ENCODE results near the gene BLNK. TPM values are rescaled to one million over a fixed set of nuclear protein-coding genes. Genes with fewer than 3 reads are reported as not detected.

The BLNK gene
- total RNA-seq, 1 donor: 0.36 TPM

GRCh38 chr10:96270571-96270970 is 798 bp downstream of the BLNK start:
- Histone ChIP-seq H3K9me3 (ENCODE audit: low read depth, low read length) (no peaks in the 10 kb centered on the region), H2AFZ (ENCODE audit: low read length) (no peak overlapping the region), H3K4me1 (ENCODE audit: insufficient read depth, low read length) (no peaks in the 10 kb centered on the region), H3K36me3 (ENCODE audit: insufficient read depth, low read length) (no peaks in the 10 kb centered on the region), H3K79me2 (ENCODE audit: insufficient read depth, low read length) (no peaks in the 10 kb centered on the region), H3K27ac (ENCODE audit: low read depth, low read length) (no peak overlapping the region), H3K4me3 (ENCODE audit: insufficient read depth, low read length) (no peak overlapping the region), H4K20me1 (ENCODE audit: insufficient read depth, low read length) (no peaks in the 10 kb centered on the region), H3K4me2 (ENCODE audit: insufficient read depth, low read length) (no peak overlapping the region), H3K27me3 (ENCODE audit: insufficient read depth, low read length) (no peaks in the 10 kb centered on the region)
- TF ChIP-seq CTCF (IDR thresholded peaks at IDR 0.05; ENCODE audit: extremely low read depth, low read depth, low read length): no peak
- no peak for DNase-seq (ENCODE audit: insufficient read length, low spot score, missing footprints)

GRCh38 chr10:96269438-96270300 is 1.7 kb downstream of the BLNK start:
- no peak overlapping the region for H3K4me3 ChIP-seq (ENCODE audit: insufficient read depth, low read length)
- H3K79me2 ChIP-seq (ENCODE audit: insufficient read depth, low read length): no peaks in the 10 kb centered on the region
- no peaks in the 10 kb centered on the region for H4K20me1 ChIP-seq (ENCODE audit: insufficient read depth, low read length)
- H3K9me3 ChIP-seq (ENCODE audit: low read depth, low read length): no peaks in the 10 kb centered on the region
- H2AFZ ChIP-seq (ENCODE audit: low read length): no peak overlapping the region
- TF ChIP-seq CTCF (IDR thresholded peaks at IDR 0.05; ENCODE audit: extremely low read depth, low read depth, low read length): no peak
- H3K27me3 ChIP-seq (ENCODE audit: insufficient read depth, low read length): no peaks in the 10 kb centered on the region
- no peaks in the 10 kb centered on the region for H3K36me3 ChIP-seq (ENCODE audit: insufficient read depth, low read length)
- no peaks in the 10 kb centered on the region for H3K4me1 ChIP-seq (ENCODE audit: insufficient read depth, low read length)
- no peak overlapping the region for H3K27ac ChIP-seq (ENCODE audit: low read depth, low read length)
- no peak for DNase-seq (ENCODE audit: insufficient read length, low spot score, missing footprints)
- no peak overlapping the region for H3K4me2 ChIP-seq (ENCODE audit: insufficient read depth, low read length)

- Histone ChIP-seq H4K20me1 (ENCODE audit: insufficient read depth, low read length) (no peaks in the 10 kb centered on the region), H3K79me2 (ENCODE audit: insufficient read depth, low read length) (no peaks in the 10 kb centered on the region), H3K4me3 (ENCODE audit: insufficient read depth, low read length) (no peak overlapping the region), H3K27me3 (ENCODE audit: insufficient read depth, low read length) (no peaks in the 10 kb centered on the region), H2AFZ (ENCODE audit: low read length) (no peak overlapping the region), H3K4me1 (ENCODE audit: insufficient read depth, low read length) (no peaks in the 10 kb centered on the region), H3K36me3 (ENCODE audit: insufficient read depth, low read length) (no peaks in the 10 kb centered on the region), H3K9me3 (ENCODE audit: low read depth, low read length) (no peaks in the 10 kb centered on the region), H3K4me2 (ENCODE audit: insufficient read depth, low read length) (no peak overlapping the region), H3K27ac (ENCODE audit: low read depth, low read length) (no peak overlapping the region)
- no peak for DNase-seq (ENCODE audit: insufficient read length, low spot score, missing footprints)
- TF ChIP-seq CTCF (IDR thresholded peaks at IDR 0.05; ENCODE audit: extremely low read depth, low read depth, low read length): no peak
These were observed 2.9 kb downstream of the BLNK start for GRCh38 chr10:96268341-96268909.

- H3K9me3 ChIP-seq (ENCODE audit: low read depth, low read length): no peaks in the 10 kb centered on the region
- no peaks in the 10 kb centered on the region for H4K20me1 ChIP-seq (ENCODE audit: insufficient read depth, low read length)
- H3K4me1 ChIP-seq (ENCODE audit: insufficient read depth, low read length): no peaks in the 10 kb centered on the region
- no peak overlapping the region for H3K4me2 ChIP-seq (ENCODE audit: insufficient read depth, low read length)
- DNase-seq (ENCODE audit: insufficient read length, low spot score, missing footprints): no peak
- H3K27me3 ChIP-seq (ENCODE audit: insufficient read depth, low read length): no peaks in the 10 kb centered on the region
- TF ChIP-seq CTCF (IDR thresholded peaks at IDR 0.05; ENCODE audit: extremely low read depth, low read depth, low read length): no peak
- no peaks in the 10 kb centered on the region for H3K36me3 ChIP-seq (ENCODE audit: insufficient read depth, low read length)
- no peak overlapping the region for H2AFZ ChIP-seq (ENCODE audit: low read length)
- H3K79me2 ChIP-seq (ENCODE audit: insufficient read depth, low read length): no peaks in the 10 kb centered on the region
- no peak overlapping the region for H3K4me3 ChIP-seq (ENCODE audit: insufficient read depth, low read length)
- H3K27ac ChIP-seq (ENCODE audit: low read depth, low read length): no peak overlapping the region
These were observed 4.1 kb downstream of the BLNK start for GRCh38 chr10:96267234-96267705.

Data from osteoblast (primary cell).